ENCODE measurements around the gene ARHGEF1.

ARHGEF1 gene

DNA sequence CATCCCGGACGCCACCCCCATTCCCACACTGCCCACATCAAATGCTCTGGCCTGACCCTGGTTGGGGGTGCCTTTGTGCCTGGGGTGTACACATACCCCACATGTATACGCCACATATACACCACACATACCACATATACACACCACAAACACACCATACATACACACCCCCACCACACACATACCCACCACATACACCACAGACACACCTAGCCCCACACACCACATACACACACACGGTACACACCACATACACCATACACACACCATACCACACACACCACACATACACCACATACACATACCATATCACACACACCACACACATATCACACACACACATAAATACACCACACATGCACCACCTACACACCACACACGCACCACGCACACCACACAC is 35.1 kb downstream of the ARHGEF1 start:
- TF ChIP-seq, protein P1, sequence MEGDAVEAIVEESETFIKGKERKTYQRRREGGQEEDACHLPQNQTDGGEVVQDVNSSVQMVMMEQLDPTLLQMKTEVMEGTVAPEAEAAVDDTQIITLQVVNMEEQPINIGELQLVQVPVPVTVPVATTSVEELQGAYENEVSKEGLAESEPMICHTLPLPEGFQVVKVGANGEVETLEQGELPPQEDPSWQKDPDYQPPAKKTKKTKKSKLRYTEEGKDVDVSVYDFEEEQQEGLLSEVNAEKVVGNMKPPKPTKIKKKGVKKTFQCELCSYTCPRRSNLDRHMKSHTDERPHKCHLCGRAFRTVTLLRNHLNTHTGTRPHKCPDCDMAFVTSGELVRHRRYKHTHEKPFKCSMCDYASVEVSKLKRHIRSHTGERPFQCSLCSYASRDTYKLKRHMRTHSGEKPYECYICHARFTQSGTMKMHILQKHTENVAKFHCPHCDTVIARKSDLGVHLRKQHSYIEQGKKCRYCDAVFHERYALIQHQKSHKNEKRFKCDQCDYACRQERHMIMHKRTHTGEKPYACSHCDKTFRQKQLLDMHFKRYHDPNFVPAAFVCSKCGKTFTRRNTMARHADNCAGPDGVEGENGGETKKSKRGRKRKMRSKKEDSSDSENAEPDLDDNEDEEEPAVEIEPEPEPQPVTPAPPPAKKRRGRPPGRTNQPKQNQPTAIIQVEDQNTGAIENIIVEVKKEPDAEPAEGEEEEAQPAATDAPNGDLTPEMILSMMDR (IDR thresholded peaks at IDR 0.05; ENCODE audit: low read depth, low read length): no peak
- DNase-seq (ENCODE audit: extremely low read depth, low read depth): no peak

DNA sequence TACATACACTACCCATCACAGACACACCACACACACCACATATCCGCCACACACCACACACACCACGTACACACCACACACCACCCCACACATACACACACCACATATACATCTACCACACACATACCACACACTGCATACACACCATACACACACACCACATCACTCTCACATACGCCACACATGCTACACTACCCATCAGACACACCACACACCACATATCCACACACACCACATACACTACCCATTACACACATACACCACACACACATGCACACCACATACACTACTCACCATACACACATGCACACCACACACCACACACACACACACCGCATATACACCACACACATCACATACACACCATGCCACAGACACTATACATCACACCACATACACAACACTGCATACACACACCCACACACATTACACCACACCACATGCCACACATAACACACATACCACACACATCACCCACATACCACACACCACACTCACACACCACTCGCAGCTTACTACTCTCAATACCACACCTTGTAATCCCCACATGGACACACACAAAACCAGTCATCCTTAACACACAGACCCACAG is 35.8 kb downstream of the ARHGEF1 start:
- no peak for DNase-seq (ENCODE audit: extremely low read depth, low read depth)
- TF ChIP-seq, protein P1 (IDR thresholded peaks at IDR 0.05; ENCODE audit: low read depth, low read length): no peak

DNA sequence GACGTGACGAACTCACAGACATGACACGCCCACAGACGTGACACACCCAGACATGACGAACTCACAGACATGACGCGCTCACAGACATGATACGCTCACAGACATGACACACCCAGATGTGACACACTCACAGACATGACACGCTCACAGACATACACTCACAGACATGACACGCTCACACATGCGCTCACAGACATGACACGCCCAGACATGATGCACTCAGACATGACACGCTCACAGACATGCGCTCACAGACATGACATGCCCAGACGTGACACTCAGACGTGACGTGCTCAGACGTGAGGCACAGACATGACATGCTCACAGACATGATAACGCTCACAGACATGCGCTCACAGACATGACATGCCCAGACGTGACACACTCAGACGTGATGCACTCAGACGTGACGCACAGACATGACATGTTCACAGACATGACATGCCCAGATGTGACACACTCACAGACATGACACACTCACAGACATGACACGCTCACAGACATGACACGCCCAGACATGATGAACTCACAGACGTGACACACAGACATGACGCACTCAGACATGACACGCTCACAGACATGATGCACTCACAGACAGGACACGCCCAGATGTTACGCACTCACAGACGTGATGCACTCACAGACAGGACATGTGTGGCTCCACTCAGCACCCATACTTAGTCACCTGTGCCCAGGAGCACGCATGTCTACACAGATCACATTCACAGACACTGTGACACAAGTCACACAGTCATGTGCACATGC is 37.1 kb downstream of the ARHGEF1 start:
- TF ChIP-seq, protein P1 (IDR thresholded peaks at IDR 0.05; ENCODE audit: low read depth, low read length): no peak
- no peak for DNase-seq (ENCODE audit: extremely low read depth, low read depth)

DNA sequence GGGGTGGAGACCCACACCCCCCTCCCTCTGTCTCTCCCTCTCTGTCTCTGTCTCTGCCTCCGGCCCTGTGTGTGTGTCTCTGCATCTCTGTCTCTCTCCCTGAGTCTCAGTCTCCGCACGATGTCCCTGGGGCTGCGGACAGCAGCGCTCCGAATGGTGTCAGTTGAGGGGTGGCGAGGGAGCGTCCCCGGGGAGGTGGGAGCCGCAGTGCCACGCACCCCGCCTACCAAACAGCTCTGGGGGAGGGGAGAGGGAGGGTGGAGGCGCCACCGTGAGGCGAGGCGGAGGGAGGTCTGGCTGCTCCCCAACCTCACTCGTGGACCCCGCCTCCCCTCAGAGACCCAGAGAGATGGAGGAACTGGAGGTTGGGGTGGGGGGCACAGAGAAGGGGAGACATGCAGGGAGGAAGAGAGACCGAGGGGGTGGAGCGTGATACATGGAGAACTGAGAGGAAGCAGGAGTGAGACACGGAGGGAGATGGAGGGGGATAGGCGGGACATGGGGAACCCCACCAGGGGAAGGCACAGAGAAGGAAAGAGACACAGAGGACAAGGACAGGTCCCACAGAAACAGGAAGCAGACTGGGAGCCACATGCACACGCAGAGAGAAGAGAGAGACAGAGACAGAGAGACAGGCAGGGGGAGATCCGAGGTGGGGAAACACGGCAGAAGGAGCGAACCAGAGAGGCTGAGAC is 38.0 kb downstream of the ARHGEF1 start:
- no peak for DNase-seq (ENCODE audit: extremely low read depth, low read depth)
- TF ChIP-seq, protein P1 (IDR thresholded peaks at IDR 0.05; ENCODE audit: low read depth, low read length): no peak

DNA sequence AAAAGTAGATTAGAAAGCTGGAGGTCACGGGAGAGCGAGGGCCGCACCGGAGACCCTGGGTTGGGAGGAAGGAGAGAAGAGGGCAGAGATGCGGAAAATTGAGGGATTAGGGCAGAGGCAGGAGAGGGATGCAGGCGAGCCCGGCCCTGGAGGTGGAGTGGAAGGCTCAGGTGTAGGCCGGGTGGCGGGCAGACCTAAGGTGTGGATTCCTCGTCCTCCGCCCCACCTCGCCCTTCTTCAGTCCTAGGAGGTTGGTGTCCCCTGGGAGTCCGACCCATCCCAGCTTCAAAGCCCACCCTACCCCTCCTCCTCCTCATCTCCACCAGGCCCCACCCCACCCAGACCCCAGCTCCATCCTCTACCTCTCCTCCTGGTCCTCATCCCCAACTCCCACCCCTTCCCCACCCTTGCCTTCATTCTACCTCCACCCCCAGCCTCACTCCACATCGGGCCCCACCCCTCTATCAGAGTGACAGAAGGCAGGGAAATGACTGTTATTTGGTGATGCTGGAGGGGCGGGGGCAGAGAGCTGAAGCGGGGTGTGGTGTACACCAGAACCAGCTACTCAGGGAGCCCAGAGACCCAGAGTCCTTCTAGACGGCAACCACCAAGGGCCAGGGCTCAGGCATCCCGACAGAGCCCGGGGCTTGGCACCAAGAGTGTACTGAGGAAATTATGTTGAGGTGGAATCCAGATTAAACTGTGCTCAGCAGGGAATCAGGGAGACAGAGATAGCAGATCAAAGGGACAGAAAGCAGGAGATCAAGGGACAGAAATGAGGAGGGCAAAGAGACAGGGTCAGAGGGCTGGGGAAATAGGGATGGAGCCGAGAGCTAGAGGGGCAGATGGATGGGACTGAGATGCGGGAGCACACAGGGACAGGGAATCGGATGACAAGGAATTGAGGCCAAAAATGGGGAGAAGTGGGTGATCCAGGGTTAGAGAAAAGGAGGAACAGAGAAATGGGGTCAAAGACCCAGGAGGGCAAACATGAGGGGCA is 38.9 kb downstream of the ARHGEF1 start:
- TF ChIP-seq, protein P1 (IDR thresholded peaks at IDR 0.05; ENCODE audit: low read depth, low read length): no peak
- no peak for DNase-seq (ENCODE audit: extremely low read depth, low read depth)

DNA sequence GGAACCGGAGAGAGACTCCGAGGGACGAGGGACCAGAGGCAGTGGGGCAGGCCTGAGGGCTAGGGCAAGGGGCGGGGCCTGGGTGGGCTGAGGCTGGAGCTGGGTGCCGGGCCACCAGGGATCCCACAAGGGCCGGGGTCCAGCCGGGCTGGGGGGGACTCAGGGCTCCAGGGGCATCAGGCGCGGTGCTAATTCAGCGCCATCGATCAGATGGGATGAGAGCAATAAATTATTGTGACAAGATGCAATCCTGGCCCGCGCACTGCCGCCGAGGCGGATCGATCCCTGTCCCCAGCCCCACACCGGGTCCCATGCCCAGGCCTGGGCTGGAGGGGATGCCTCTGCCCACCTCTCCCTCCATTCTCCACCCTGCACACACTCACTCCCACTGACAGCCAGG is 39.6 kb downstream of the ARHGEF1 start:
- no peak for DNase-seq (ENCODE audit: extremely low read depth, low read depth)
- TF ChIP-seq, protein P1 (IDR thresholded peaks at IDR 0.05; ENCODE audit: low read depth, low read length): no peak

Data from AG09319 (cell line).